Measurements from ENCODE around the gene RFC2.
A peak's percentile ranks its signal among the peaks of the same experiment; 100 is the strongest.
"Not testable (repeated sequence)": the region's sequence is repeated elsewhere in the genome, so short reads cannot be mapped to it uniquely, and the experiment has no call there.

RFC2 gene

GRCh38 chr7:74216361-74216761, 37.8 kb downstream of the RFC2 start:
- no peak for DNase-seq

DNA sequence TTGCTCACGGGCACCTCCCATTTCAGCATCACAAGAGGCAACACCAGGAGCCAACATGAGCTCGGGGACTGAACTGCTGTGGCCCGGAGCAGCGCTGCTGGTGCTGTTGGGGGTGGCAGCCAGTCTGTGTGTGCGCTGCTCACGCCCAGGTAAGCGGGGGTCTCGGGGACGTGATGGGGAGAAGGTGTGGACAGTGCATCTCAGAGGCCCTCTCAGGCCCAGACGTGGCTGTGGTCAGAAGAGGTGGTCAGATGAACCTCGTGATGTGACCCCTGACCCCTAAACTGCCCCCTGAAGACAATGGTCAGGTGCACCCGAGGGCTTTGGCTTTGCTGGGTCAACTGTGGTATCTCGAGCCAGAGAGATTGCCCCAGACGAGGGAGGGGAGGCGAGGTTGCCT, 38.3 kb downstream of the RFC2 start:
- DNase-seq: no peak

DNA sequence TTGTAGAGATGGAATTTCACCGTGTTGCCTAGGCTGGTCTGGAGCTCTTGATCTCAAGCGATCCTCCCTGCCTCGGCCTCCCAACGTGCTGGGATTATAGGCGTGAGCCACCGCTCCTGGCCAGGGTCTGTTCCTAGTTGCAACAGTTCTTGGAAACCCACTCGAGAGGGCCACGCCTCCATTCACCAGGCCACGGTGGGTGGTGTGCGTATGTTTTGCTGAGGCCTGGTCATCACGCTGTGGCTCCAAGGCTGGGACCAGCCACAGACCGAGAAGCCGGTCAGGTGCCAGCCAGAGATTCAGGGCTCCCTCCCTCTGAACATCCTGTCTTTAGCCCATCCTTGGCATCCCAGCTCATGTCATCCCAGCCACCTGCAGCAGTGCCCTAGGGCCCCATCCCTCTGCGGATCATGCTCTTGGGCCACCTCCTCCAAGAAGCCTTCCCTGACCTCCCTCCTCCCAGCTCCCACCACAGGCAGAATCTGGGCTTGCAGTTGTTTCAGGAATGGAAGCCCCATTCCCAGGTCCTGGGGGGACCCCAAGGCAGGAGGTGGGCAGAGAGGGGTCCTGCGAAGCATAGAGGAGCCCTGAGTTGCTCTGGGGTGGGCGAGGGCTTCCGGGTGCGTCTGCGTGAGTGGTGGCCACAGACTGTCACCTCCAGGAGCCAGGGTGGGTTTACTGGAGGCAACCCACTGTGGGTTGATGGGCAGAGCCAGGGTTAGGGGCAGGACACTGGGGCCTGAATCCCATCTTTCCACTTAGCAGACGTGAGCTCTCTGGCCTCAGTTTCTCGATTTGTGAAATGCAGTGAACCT, 39.2 kb downstream of the RFC2 start:
- no peak for DNase-seq

- DNase-seq: no peak
These were observed 41.5 kb downstream of the RFC2 start for GRCh38 chr7:74212661-74213060.

DNA sequence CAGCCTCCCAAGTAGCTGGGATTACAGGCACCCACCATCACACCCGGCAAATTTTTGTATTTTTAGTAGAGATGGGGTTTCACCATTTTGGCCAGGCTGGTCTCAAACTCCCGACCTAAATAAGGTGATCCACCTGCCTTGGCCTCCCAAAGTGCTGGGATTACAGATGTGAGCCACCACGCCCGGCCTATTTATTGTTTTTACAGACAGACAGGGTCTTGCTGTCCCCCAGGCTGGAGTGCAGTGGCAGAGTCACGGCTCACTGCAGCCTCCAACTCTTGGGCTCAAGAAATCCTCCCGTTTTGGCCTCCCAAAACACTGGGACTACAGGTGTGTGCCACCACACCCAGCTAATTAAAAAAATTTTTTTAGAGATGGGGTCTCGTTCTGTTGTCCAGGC, 46.0 kb downstream of the RFC2 start:
- DNase-seq: not testable (repeated sequence)

- no peak for DNase-seq
These were observed 46.6 kb downstream of the RFC2 start for GRCh38 chr7:74207586-74207985.

- peak; percentile 37 to 51 for DNase-seq
These were observed 47.5 kb downstream of the RFC2 start for GRCh38 chr7:74206589-74207120.

GRCh38 chr7:74206052-74206451, 48.1 kb downstream of the RFC2 start:
- not testable (repeated sequence) for DNase-seq

DNA sequence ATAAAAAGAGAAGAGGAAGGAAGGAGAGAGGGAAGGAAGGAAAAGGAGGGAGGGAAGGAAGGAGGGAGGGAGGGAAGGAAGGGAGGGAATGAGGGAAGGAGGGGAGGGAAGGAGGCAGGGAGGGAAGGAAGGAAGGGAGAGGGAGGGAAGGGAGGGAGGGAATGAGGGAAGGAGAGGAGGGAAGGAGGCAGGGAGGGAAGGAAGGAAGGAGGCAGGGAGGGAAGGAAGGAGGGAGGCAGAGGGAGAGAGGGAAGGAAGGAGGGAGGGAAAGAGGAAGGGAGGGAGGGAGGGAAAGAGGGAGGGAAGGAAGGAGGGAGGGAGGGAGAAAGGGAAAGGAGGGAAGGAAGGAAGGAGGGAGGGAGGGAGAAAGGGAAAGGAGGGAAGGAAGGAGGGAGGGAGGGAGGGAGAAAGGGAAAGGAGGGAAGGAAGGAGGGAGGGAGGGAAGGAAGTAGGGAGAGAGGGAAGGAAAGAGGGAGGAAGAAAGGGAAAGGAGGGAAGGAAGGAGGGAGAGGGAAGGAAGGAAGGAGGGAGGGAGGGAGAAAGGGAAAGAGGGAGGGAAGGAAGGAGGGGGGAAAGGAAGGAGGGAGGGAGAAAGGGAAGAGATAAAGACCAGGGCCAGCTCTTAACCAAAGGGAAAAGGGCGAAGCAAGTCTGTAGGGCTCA, 50.1 kb downstream of the RFC2 start:
- no peak for DNase-seq

DNA sequence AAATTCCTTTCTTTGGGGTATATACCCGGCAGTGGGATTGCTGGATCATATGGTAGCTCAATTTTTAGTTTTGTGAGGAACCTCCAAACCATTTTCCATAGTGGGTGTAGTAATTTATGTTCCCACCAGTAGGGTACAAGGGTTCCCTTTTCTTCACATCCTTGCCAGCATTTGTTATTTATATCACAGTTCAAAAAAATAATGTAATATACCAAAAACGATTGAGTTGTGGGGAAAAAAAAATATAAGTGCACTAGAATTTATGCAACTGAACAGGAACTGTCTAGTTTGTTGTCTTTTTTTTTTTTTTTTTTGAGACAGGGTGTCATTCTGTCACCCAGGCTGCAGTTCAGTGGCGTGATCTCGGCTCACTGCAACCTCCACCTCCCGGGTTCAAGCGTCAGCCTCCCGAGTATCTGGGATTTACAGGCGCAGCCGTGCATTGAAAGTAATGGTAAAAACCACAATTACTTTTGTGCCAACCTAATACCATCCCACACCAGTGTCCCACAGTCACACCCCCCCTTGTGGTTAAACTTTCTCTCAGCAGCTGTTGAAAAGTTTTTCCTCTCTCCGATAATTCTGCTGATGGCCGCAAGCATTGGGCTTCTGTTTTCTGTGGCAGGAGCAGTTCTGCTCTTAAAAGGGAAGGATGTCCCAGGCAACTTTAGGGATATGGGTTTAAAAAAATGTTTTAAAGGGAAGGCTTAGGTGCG, 51.2 kb downstream of the RFC2 start:
- DNase-seq: peak; percentile 16 to 46

DNA sequence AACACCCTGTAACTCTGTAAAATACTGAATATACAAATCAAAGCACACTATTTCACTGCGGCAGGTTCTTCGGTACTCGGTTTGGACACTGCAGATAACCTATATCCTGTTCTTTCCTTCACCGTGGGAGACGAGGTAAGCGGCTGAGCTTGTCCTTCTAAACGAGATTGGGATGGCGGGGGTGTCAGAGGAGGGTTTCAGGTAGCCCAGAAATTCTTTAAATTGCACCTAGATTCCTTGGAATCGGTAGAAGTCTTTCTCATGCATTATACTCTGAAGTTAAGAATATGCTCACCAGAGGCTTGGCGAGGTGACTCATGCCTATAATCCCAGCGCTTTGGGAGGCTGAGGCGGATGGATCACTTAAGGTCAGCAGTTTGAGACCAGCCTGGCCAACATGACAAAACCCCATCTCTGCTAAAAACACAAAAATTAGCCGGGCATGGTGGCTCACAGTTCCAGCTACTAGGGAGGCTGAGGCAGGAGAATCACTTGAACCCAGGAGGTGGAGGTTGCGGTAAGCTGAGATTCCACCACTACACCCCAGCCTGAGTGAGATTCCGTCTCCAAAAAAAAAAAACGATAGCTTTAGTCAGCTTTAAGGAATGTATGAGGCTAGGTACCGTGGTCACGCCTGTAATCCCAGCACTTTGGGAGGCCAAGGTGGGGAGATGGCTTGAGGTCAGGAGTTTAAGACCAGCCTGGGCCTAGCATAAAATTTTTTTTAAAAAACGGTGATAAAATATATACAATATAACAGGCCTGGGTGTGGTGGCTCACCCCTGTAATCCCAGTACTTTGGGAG, 54.4 kb downstream of the RFC2 start:
- DNase-seq: no peak

DNA sequence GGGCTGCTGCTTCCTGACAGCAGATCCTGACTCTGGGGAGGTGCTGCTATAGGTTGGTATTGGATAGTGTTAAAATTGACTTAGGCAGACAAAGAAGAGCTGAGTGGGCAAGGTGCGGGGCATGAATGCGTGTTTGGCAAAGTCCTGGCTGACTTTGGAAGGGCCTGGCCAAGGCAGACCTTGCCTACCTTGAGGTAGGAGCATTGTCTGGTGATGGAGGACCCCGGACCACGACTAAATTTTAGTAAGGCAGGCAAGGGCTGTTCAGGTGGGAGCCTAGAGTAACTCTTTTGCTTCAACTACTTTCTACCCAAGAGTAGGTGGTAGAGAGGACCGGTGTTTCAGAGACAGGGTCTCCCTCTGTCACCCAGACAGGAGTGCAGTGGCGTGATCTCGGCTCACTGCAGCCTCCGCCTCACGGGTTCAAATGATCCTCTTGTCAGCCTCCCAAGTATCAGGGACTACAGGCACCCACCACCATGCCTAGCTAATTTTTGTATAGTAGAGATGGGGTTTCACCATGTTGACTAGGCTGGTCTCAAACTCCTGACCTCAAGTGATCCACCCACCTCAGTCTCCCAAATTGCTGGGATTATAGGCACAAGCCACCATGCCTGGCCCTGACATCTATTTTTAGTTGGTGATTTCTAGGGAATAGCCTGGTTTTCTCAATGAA, 56.6 kb downstream of the RFC2 start:
- no peak for DNase-seq

DNA sequence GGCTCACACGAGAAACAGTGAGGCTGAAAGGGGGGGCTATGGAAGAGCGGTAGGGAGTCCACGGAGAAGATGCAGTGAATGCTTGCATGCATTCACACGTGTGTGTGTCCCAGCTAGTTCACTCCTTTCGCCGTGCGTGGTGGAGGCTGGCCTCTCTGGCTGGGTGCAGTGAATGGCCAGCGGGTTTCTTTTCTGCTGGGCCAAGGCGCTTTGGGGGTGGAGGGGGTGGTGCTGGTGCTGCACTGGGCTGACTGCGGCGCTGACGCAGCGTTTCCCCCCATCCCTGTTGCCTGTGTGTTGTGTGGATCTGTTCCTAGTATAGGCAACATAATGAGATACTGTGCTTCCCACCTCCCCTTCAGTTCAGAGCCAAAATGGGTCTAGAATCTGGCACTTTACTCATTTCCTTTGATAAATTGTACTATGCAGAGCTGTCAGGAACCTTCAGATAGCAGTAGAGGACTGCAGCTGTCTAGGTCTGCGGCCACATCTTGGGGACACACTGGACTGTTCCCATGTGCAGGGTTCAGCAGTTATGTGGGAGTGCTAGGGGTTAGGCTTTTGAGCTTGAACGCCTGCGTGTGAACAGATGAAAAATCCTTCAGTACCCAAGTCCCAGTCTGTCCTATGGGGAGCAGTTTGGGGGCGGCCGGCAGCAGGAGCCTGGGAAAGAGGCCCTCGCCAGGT, 58.1 kb downstream of the RFC2 start:
- not testable (repeated sequence) for DNase-seq

DNA sequence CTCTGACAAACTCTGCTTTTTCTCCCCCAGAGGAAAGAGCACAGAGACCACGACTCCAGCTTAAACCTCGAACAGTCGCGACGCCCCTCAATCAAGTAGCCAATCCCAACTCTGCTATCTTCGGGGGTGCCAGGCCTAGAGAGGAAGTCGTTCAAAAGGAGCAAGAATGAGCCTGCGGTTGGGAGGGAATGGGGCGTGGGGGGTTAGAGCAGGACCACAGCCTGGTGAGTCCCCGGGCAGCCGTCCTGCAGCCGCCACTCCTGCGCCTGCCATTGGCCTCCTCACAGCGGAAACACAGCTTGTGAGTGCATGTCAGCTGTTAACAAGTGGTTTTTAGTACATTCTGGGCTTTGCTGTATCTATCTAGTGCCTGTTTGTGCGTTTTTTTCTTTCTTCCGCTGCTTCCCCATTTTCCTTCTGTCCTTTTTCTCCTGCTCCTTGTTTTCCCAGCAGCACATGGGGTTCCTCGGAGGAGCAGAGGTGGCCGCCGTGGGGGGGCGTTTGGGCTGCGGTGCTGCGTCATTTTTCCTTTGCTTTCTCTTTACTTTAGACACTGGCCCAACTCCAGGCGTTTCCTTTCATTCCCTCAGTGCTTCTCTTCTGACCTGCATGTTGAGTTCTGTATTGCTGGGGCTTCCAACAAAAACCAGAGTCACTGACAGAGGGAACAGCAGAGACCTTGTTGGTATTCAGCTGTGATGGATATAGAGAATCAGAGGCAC, 58.9 kb downstream of the RFC2 start:
- not testable (repeated sequence) for DNase-seq

- DNase-seq: no peak
These were observed 59.5 kb downstream of the RFC2 start for GRCh38 chr7:74194686-74195085.

DNA sequence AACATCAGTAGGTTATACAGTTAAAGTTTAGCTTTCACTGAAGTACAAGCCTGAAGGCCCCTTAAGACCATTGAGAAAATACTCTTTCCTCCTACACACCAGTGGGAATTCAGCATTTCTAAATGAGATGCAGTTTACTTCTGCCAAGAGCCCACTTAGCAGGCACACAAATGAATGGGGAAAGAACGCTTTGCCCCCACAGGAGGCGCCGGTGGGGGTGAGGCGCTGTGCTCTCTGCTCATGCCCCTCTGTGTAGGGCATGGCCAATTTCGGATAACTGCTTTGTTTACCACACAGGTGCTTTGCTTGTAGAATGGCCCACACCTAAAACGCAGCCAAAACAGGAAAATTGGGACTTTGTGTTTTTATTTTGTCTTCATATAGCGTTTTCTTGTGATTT, 60.3 kb downstream of the RFC2 start:
- no peak for DNase-seq

DNA sequence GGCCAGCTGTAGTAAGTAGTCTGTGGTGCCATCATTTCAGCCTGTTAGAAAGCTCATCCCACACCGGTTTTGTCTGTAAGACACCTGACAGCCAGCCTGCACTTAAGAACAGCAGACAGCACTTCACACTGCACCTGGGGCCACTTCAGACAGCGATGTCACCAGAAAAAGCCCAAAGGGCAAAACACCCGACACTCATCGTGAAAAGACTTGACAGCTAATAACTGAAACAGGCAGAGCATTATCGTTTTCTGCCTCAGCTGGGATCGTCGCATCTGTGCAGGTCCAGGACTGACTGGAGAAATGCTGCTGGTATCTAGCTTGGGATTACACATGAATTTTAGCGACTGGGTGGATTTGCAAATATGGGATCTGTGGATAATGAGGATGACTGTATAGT, 61.1 kb downstream of the RFC2 start:
- DNase-seq: no peak

GRCh38 chr7:74191231-74191630, 63.0 kb downstream of the RFC2 start:
- DNase-seq: no peak

DNA sequence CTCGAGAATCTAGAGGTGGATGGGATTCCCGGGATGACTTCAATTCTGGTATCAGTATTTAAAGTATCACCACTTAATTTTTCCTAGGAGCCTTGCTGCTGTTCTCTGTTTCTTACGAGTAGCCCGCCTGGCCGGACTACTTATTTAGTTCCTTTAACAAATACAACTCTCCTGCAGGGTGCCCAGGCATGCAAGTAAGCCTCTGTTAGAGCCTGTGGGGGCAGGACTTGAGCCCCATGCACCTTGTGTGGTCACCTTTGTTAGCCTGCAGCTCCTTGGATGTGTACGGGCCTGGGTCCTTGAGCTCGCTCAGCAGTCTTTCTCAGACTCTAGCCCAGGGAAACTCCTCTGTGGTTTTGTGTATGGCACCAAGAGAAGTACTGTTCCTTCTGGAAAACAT, 63.9 kb downstream of the RFC2 start:
- DNase-seq: no peak

DNA sequence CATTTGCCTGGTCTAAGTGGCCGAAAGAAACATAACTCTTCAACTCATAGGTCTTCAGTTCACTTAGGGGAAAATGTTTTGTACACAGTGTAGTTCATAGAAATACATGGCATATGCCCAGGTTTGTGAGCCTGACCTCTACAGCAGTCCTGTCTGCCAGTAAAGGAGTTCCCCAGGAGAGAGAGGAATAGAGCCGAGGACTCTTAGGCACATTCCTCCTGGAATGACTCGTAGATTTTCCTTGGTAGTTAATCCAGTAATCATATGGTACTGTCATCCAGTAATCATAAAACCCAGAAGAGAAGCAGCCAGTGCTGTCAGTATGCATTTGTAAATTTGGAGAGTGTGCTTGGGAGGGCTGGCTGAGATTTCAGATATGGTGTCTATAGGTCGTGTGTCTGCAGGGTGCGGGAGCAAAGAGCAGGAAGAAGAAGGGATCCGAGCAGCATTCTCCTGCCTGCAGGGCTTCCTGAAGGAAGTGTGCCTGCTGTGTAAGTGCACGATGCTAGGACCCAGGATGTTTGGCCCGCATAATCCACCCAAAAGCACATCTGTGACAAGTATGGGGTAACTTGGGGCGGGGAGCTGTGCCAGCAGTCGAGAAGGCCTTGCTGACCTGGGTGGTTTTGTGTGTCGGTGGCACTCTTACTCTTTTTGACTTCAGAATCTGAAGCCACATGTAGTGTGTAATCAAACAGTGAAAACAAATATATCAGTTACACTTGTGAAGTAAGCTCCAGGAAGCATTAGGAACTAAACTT, 66.1 kb downstream of the RFC2 start:
- no peak for DNase-seq

All from NCI-H524 (cell line).